ENCODE results near the gene ZNF763. TPM values are rescaled to one million over a fixed set of nuclear protein-coding genes. Genes with fewer than 3 reads are reported as not detected.

ZNF763 gene
- total RNA-seq (2022), result 0.84 and 2.7 TPM in 2 replicates
- percentile 48 among the genes with signal in this experiment for Bru-seq, nascent RNA
- BruChase-seq, experiment 1, labeled RNA remaining after a 2-hour chase, result percentile 48 among the genes with signal in this experiment
- BruChase-seq, experiment 2, labeled RNA remaining after a 6-hour chase, result percentile 41 among the genes with signal in this experiment
- long read RNA-seq, partial matches to known transcripts, result 0 of 1 reads
- long read RNA-seq, other reads (novel, unspliced or antisense), result 0 of 1 reads

- no peaks in the 10 kb centered on the region for H3K27me3 ChIP-seq (replicated peaks; ENCODE audit: control insufficient read depth, insufficient read depth, low read length)
- peak within 1 kb of the TSS; percentile 59 for H3K4me3 ChIP-seq (ENCODE audit: low read depth, low read length)
- no peaks in the 10 kb centered on the region for H3K4me1 ChIP-seq
- ChIA-PET CTCF (no interaction called here), POLR2A (no interaction called here)
- peak; percentile 81 to 92 for DNase-seq
- no peak for TF ChIP-seq CTCF (IDR thresholded peaks at IDR 0.05; ENCODE audit: insufficient read depth in 1 of 2, low read depth in 1 of 2, low read length in 1 of 2, severe bottlenecking in 1 of 2, unreplicated experiment in 1 of 2)
- H3K36me3 ChIP-seq (ENCODE audit: control insufficient read depth, insufficient read depth, low read length), result no peaks in the 10 kb centered on the region
- Mint-ChIP-seq H3K36me3 (ENCODE audit: insufficient read depth, unreplicated experiment) (peaks cover 6% of the 10 kb centered on the region), H3K9me3 (ENCODE audit: unreplicated experiment) (peaks cover 28% of the 10 kb centered on the region), H3K27ac (ENCODE audit: unreplicated experiment) (peak within 1 kb of the TSS; percentile 7), H3K4me3 (ENCODE audit: unreplicated experiment) (peak within 1 kb of the TSS; percentile 59), H3K4me1 (ENCODE audit: low read depth, unreplicated experiment) (peaks cover 9% of the 10 kb centered on the region), H3K27me3 (ENCODE audit: insufficient read depth, unreplicated experiment) (no peaks in the 10 kb centered on the region)
- H3K9me3 ChIP-seq, result no peaks in the 10 kb centered on the region
- TSS peak; percentile 75 for BruUV-seq (replicated peaks)
- intact Hi-C loops (cut with micrococcal nuclease; ENCODE audit: unreplicated experiment), result no loop called here
Measured at GRCh38 chr19:11964858-11965645, at the start of gene ZNF763. TSS of gene ZNF763 (plus strand) at chr19:11965040. CDS start at chr19:11965209, 169 bp downstream.

GRCh38 chr19:11921852-11922495, 42.9 kb upstream of the ZNF763 start:
- POLR2A ChIA-PET, result no interaction called here
- BruUV-seq (replicated peaks), result no TSS peak
- CTCF ChIA-PET, result interaction anchor here (0.7 to 3.9 kb wide), 3 partner anchors 67 to 219 kb away, joined by 3 to 37 read pairs (median 9); partner anchors contain the start of gene ZNF20
- no peaks in the 10 kb centered on the region for H3K9me3 ChIP-seq
- no peak for TF ChIP-seq CTCF (IDR thresholded peaks at IDR 0.05; ENCODE audit: insufficient read depth in 1 of 2, low read depth in 1 of 2, low read length in 1 of 2, severe bottlenecking in 1 of 2, unreplicated experiment in 1 of 2)
- intact Hi-C loops (cut with micrococcal nuclease; ENCODE audit: unreplicated experiment), result loop anchor here (1.0 to 5.0 kb wide), 3 partner anchors 41 to 630 kb away; partner anchors contain the start of gene ZNF564
- peaks cover 12% of the 10 kb centered on the region for H3K4me1 ChIP-seq
- no peaks in the 10 kb centered on the region for H3K27me3 ChIP-seq (replicated peaks; ENCODE audit: control insufficient read depth, insufficient read depth, low read length)
- Mint-ChIP-seq H3K4me1 (ENCODE audit: low read depth, unreplicated experiment) (peaks cover 15% of the 10 kb centered on the region), H3K36me3 (ENCODE audit: insufficient read depth, unreplicated experiment) (peaks cover 19% of the 10 kb centered on the region), H3K9me3 (ENCODE audit: unreplicated experiment) (peaks cover 10% of the 10 kb centered on the region), H3K27ac (ENCODE audit: unreplicated experiment) (no peak overlapping the region), H3K27me3 (ENCODE audit: insufficient read depth, unreplicated experiment) (no peaks in the 10 kb centered on the region), H3K4me3 (ENCODE audit: unreplicated experiment) (no peak overlapping the region)
- no peaks in the 10 kb centered on the region for H3K36me3 ChIP-seq (ENCODE audit: control insufficient read depth, insufficient read depth, low read length)
- H3K4me3 ChIP-seq (ENCODE audit: low read depth, low read length), result no peak overlapping the region
- DNase-seq, result peak; percentile 43 to 48
